NCI-H2196 (cell line): ENCODE measurements around the gene SLC9A5.

Source experiments
- DNase-seq: peaks from one replicate; lab custom pipeline; 2025; ENCODE audit not compliant: unreplicated experiment; lab: John Stamatoyannopoulos, UW

Gene SLC9A5

GRCh38 chr16:67238806-67239470 is 9.8 kb upstream of the SLC9A5 start:
- no peak for DNase-seq

DNA sequence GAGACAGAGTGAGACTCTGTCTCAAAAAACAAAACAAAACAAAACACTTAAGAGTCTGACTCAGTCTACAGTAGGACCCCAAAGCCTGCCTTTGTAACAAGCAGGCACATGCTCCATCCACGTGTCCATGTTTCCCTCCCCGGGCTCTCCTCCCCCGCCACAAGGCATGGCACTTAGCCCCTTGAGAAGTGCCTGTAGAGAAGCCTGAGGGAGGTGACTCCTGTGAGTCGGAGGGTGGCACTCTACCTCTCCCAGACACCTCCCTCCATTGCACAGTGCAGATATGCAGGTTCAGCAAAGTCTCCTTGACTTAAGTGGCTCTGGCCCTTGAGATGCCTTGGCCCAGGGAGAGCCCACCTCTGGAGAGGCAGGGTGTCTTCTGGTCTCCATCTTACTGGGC is 8.3 kb upstream of the SLC9A5 start:
- no peak for DNase-seq

DNA sequence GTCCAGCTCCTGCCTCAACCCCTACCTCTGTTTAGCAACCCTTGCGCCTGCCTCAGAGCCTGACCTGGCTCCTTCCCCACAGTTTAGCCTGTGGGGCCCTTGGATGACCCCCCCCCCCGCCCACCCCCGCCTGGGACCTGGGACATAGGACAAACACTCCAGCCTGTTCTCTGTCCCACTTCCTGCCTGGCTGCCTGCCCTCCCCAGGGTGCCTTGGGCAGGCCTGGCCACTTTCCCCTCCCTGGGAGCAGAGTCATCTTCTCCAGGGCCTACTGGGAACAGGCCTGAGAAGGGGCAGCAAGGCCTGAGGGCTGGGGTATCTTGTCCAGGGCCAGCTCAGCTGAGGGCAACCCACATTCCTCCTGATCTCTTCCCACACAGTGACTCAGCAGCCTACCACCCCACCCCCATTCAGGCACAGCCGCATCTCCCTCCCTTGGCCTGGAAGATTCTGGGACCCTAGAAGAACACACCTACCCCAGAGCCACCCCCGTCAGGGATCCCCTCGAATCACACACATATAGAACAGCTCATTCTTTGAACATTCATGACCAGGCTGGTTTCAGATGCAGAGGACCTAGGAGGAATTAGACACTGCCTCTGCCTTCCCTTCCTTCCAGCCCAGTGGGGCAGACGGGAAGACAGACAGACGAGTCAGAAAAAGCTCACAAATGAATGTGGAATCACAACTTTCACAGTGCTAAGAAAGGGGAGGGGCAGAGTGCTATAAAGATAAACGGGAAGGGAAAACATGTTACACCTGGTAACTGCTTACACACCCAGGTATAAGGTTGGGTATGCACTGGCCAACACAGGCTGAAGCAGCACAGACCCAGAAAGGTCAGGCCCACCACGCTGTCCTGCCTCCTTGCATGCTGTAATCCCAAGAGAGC is 7.5 kb upstream of the SLC9A5 start:
- peak; percentile 24 for DNase-seq

- DNase-seq: no peak
These were observed 6.5 kb upstream of the SLC9A5 start for GRCh38 chr16:67242138-67242730.

DNA sequence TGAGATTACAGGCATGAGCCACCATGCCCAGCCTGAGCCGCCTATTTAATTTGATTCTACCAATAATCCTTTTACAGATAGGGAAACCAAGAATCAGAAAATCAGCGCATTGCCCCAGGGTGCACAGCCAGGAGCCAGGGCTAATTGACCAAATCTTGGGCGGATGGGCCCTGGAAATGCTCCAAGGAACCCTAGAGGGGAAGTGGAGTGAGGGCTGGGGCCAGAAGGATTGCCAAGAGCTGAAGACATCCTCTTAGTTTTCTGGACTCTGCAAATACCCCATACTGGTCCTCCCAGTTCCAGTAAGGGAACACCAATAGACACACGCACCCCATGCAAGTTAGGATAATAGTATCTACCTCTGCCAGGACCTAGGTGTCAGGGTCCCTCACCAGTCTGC is 5.3 kb upstream of the SLC9A5 start:
- DNase-seq: no peak

DNA sequence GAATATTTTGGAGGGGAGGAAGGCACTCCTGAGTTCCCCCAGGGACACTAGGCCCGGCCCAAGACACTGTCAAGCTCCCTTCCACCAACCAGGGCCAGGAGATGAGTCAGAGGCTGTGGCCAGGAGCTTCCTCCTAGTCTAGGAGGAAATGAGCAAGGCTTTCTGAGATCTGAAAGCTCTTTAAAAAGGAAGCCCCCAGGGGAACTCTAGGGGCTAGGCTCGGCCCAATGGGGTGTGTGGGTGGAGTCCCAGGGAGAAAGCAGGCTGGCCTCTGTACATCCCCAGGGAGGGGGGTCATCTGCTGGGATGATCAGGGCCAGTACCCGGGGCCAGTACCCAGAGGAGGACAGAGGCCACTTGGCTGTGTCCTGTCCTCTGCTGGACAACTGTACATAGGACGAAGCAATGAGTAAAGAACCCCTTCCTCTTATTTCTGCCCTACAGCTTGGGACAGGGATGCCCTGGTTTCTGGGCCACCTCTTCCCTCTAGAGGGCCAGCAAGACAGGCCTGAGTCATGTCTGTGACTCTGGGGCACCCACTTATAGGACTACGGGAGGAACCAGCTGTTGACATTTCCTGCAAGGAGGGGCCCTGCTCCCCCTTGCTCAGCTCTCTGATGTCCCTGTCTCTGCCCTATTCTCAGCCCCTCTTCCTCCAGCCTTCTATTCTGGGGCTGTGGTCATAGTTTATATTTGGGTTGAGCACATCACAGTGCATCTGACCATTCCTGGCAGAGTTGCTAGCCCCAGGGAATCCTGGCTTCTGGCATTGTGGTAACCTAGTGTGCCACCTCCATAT is 4.2 kb upstream of the SLC9A5 start:
- DNase-seq: no peak

DNA sequence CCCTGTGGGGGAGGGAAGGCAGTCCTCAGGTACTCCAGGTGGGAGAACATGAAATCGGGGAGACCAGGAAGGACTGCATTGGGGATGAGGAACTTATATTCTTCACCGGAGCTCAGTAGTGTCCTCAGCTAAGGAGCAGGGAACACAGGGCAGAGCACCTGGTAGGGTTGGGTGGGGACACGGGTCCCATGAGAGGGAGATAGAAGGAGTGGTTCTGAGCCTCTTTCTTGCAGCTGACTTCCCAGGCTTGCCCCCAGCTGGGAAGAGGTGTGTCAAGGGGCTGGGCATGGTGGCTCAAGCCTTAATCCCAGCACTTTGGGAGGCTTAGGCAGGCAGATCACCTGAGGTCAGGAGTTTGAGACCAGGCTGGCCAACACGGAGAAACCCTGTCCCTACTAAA is 3.6 kb upstream of the SLC9A5 start:
- no peak for DNase-seq

DNA sequence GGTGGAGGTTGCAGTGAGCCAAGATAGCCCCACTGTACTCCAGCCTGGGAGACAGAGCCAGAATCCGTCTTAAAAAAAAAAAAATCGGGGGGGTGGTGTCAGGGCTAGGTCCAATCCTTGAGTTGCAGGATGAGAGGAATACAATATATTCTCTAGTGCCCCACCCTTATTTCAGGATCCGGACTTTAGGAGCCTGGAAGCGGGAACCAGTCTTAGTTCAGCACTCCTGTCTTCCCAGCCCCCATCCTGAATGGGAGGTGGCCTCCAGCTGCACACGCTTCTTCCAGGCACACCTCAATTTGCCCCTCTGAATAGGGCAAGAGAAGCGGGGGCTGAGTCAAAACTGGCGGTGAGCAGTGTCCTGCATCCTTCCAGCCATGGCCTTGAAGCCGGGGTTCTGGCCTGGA is 3.1 kb upstream of the SLC9A5 start:
- DNase-seq: no peak

- peak; percentile 52 for DNase-seq
These were observed 2.6 kb upstream of the SLC9A5 start for GRCh38 chr16:67246081-67246755.

- peak; percentile 69 for DNase-seq
These were observed 2.0 kb upstream of the SLC9A5 start for GRCh38 chr16:67246756-67247191.

- peak; percentile 79 for DNase-seq
These were observed 1.3 kb upstream of the SLC9A5 start, which contains the start of gene FHOD1 for GRCh38 chr16:67247192-67248072. Gene FHOD1 (minus strand): TSS chr16:67247481. CDS start chr16:67247410, 71 bp downstream.

DNA sequence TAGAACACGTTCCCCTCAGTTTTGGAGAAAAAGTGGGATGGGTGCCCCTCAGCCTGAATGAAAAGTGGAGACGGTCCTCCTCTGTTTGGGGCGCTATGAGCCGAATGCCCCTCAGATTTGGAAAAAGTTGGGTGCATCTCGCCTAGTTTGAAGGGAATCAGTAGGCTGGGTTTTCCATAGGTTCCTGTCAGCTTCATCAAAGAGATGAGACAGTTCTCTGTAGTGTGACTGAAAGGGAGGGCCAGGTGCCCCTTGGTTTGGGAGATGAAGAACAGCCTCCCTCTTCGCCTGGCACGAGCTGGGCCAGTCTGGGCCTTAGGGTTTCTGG is 742 bp upstream of the SLC9A5 start:
- DNase-seq: no peak

- DNase-seq: no peak
These were observed 632 bp downstream of the SLC9A5 start for GRCh38 chr16:67249178-67250044.

- DNase-seq: no peak
These were observed 1.2 kb downstream of the SLC9A5 start for GRCh38 chr16:67250045-67250327.

DNA sequence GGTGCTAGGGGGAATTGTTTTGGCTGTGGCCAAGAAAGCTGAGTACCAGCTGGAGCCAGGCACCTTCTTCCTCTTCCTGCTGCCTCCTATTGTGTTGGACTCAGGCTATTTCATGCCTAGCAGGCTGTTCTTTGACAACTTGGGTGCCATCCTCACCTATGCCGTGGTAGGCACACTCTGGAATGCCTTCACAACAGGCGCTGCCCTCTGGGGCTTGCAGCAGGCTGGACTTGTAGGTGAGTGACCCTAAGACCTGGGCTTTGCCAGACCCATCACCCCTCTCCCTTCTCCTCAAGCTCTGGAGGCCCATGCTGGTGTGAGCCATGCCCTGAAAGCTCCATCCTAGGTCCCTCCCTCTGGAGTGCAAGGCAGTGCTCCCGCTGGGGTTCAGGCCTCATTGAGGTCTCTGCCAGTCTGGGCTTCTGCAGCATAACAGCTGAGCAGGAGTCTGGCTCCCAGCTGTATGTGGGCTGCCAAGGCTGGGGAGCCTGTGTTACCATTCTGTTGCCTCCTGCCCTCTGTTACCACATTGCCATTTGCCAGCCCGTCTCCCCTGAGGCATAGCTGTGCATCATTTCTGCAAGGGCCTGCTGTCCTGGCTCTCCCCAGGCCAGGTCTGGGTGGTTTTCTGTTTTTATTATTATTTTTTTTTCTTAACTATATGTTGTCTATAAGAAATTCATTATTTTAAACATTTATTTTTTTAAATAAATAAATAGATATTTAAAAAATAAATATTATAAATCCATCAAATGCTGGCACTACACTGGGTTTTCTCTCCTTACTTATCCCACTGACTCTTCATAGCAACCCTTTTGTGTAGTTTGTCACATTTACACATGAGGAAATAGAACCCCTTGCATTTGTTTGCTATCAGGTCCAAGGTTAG is 4.1 kb downstream of the SLC9A5 start:
- no peak for DNase-seq

GRCh38 chr16:67254801-67255552 is 6.2 kb downstream of the SLC9A5 start:
- DNase-seq: no peak

DNA sequence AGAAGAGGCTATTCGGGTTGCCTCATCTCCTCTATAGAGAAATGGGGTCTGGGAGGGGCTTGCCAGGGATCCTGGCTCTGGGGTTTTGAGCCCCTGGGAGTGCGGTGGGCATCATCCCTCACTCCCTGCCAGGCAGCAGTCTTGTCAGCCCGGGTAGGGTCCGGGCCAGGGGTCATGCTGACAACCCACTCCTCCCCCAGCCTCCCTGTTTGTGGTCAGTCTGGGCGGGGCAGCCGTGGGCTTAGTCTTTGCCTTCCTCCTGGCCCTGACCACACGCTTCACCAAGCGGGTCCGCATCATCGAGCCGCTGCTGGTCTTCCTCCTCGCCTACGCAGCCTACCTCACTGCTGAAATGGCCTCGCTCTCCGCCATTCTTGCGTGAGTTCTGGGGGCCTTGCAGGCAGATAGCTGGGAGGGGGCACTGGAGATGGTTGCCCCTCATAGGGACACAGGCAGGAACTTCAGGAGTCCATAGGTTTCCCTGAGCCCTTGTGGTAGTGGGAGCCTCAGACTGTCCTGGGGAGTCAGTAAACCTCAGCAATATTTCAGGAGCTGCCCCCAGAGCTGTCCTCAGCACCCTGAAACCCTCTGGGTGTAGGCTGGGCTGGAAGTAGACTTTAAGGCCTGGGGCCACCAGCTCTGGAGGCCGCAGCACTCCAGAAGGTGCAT is 6.9 kb downstream of the SLC9A5 start:
- no peak for DNase-seq
